PC-9 (cell line): ENCODE data around the gene LAMB4. TPM values are rescaled to one million over a fixed set of nuclear protein-coding genes. Genes with fewer than 3 reads are reported as not detected.

Source experiments
- BruUV-seq: library from RNA; stranded (reverse); fragments of 400-500 nt; replicated peaks from 2 replicates; lab custom pipeline; 2021; lab: Mats Ljungman, UMichigan
- CTCF ChIA-PET: fragments of 300-600 bp; sonication (Branson Sonifier 250); formaldehyde crosslinking; loops from one replicate; lab custom pipeline; 2022; ENCODE audit warnings: antibody characterized with exemption; lab: Charles Lee
- POLR2A ChIA-PET: fragments of 300-600 bp; sonication (Branson Sonifier 250); formaldehyde crosslinking; loops from one replicate; lab custom pipeline; 2022; ENCODE audit warnings: antibody characterized with exemption; ENCODE audit not compliant: unreplicated experiment; lab: Charles Lee
- DNase-seq, 2 experiments: peaks; one replicate each; pipeline versions ENCODE4 v3.0.0 to v3.0.0-alpha.2; 2015 to 2022; ENCODE audit warnings: mixed read lengths in 1 of 2
- H2AFZ ChIP-seq: fragments of 200-600 bp; sonication (generic); 2 replicates; pipeline ENCODE4 v1.8.1; 2017; ENCODE audit warnings: antibody characterized with exemption
- H3F3A ChIP-seq: fragments of 200-600 bp; sonication (generic); 2 replicates; pipeline ENCODE4 v1.8.1; 2017; ENCODE audit warnings: antibody characterized with exemption, mild to moderate bottlenecking, low read depth; ENCODE audit not compliant: insufficient read depth
- H3K27ac ChIP-seq: fragments of 200-600 bp; sonication (generic); 2 replicates; pipeline ENCODE4 v1.6.1; 2016; ENCODE audit warnings: mixed run types
- H3K27me3 ChIP-seq: fragments of 200-600 bp; sonication (generic); 2 replicates; pipeline ENCODE4 v1.6.1; 2016; ENCODE audit warnings: low read depth, mixed run types; ENCODE audit not compliant: insufficient read depth
- H3K36me3 ChIP-seq: fragments of 200-600 bp; sonication (generic); 2 replicates; pipeline ENCODE4 v1.6.1; 2016; ENCODE audit warnings: low read depth, mixed run types
- H3K4me1 ChIP-seq: fragments of 200-600 bp; sonication (generic); replicated peaks from 2 replicates; pipeline ENCODE4 v1.6.1; 2016; ENCODE audit warnings: mixed run types; ENCODE audit not compliant: insufficient read depth
- H3K4me2 ChIP-seq: fragments of 200-600 bp; sonication (generic); 2 replicates; pipeline ENCODE4 v1.6.1; 2017; ENCODE audit warnings: mixed run types
- H3K4me3 ChIP-seq: fragments of 200-600 bp; sonication (generic); 2 replicates; pipeline ENCODE4 v1.6.1; 2016; ENCODE audit warnings: mixed run types
- H3K79me2 ChIP-seq: fragments of 200-600 bp; sonication (generic); 2 replicates; pipeline ENCODE4 v1.6.1; 2017; ENCODE audit warnings: low read depth, mixed run types
- H3K9me2 ChIP-seq: fragments of 200-600 bp; sonication (generic); 2 replicates; pipeline ENCODE4 v1.8.1; 2017; ENCODE audit warnings: mild to moderate bottlenecking; ENCODE audit not compliant: insufficient read depth
- H3K9me3 ChIP-seq: fragments of 200-600 bp; sonication (generic); 2 replicates; pipeline ENCODE4 v1.8.1; 2016; ENCODE audit warnings: low read depth; ENCODE audit not compliant: insufficient read depth
- H4K20me1 ChIP-seq: fragments of 200-600 bp; sonication (generic); 2 replicates; pipeline ENCODE4 v1.8.1; 2017; ENCODE audit not compliant: insufficient read depth
- CTCF ChIP-seq: fragments of 200-600 bp; sonication (generic); conservative IDR thresholded peaks from 2 replicates; pipeline ENCODE4 v1.6.1; 2017; ENCODE audit warnings: mixed run types, antibody characterized with exemption, mild to moderate bottlenecking, moderate library complexity
- EZH2 ChIP-seq: fragments of 200-600 bp; sonication (generic); IDR thresholded peaks from 2 replicates; pipeline ENCODE4 v1.8.0; 2017; ENCODE audit warnings: antibody characterized with exemption, low read depth
- intact Hi-C: fragments of 100-400 bp; cut with micrococcal nuclease; formaldehyde crosslinking; loops from one replicate; pipeline ENCODE4 v1.10.0; 2022; ENCODE audit not compliant: unreplicated experiment
- total RNA-seq: library from RNA; stranded (reverse); gene quantifications from 2 replicates; pipeline ENCODE4 v1.2.3, GENCODE V29; 2021

Gene LAMB4
- total RNA-seq, 1 experiment from 2014 or later: 0.83 TPM

DNA sequence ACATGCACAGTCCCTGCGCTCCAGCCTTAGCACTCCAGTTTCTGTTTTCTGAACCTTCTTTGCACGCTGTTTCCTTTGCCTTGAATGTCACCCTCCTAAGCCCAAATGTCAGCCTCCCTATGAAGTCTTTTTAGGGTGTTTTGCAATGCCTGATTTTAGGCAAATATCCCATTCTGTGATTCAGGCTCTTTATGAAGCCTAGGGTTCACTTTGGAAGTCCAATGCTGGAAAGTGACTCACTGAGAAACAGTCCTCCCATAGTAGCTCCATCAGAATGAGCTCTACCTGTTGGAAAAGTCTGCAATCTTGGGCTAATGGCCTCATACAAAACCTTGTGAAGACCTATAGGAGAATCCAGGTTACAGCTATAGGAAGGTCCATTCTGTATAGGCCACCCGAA, 5.3 kb downstream of the LAMB4 start:
- Histone ChIP-seq H3K27me3 (no peaks in the 10 kb centered on the region), H3K36me3 (no peaks in the 10 kb centered on the region), H3K4me3 (no peak overlapping the region), H3K27ac (no peak overlapping the region), H3K4me1 (no peaks in the 10 kb centered on the region), H3F3A (no peaks in the 10 kb centered on the region), H3K79me2 (no peaks in the 10 kb centered on the region), H4K20me1 (no peaks in the 10 kb centered on the region), H3K9me2 (no peaks in the 10 kb centered on the region), H3K4me2 (no peak overlapping the region), H3K9me3 (no peaks in the 10 kb centered on the region), H2AFZ (no peak overlapping the region)
- intact Hi-C loops: no loop called here
- POLR2A ChIA-PET: no interaction called here
- CTCF ChIA-PET: no interaction called here
- TF ChIP-seq EZH2 (no peak), CTCF (no peak)
- no TSS peak for BruUV-seq
- no peak for DNase-seq

DNA sequence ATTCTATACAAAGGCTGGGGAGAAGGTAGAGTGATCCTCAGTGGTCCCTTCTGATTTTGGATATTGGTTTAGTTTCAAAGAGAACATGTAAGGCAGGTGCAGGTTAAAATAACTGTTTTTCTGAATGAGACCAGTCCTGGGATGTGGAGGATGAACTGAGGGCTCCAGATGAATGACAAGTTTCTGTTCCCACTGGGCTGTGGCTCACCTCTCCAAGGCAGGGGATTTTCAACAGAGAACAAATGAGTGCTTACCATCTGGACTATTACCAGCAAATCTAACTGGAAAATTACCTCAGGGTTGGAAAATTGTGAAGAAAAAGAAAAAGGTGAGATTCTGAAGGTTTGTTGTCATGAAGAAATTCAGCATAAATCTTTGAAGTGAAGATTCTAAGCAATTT, 8.0 kb downstream of the LAMB4 start:
- Histone ChIP-seq H3K36me3 (no peaks in the 10 kb centered on the region), H3K9me2 (no peaks in the 10 kb centered on the region), H3K4me3 (no peak overlapping the region), H3K4me1 (no peaks in the 10 kb centered on the region), H3K79me2 (no peaks in the 10 kb centered on the region), H3K4me2 (no peak overlapping the region), H2AFZ (no peak overlapping the region), H3K27me3 (no peaks in the 10 kb centered on the region), H3K27ac (no peak overlapping the region), H3K9me3 (no peaks in the 10 kb centered on the region), H4K20me1 (no peaks in the 10 kb centered on the region), H3F3A (no peaks in the 10 kb centered on the region)
- no TSS peak for BruUV-seq
- TF ChIP-seq CTCF: no peak
- TF ChIP-seq EZH2: no peak
- intact Hi-C loops: no loop called here
- no peak for DNase-seq
- CTCF ChIA-PET: interaction anchor here (0.6 kb wide), 1 partner anchor 16 kb away, joined by 5 read pairs; no protein-coding TSS in a partner anchor
- POLR2A ChIA-PET: no interaction called here

- Histone ChIP-seq H3K27ac (no peak overlapping the region), H3K79me2 (no peaks in the 10 kb centered on the region), H3K27me3 (no peaks in the 10 kb centered on the region), H3F3A (no peaks in the 10 kb centered on the region), H3K4me1 (no peaks in the 10 kb centered on the region), H3K36me3 (no peaks in the 10 kb centered on the region), H3K4me2 (no peak overlapping the region), H3K4me3 (no peak overlapping the region), H4K20me1 (no peaks in the 10 kb centered on the region), H3K9me3 (no peaks in the 10 kb centered on the region), H3K9me2 (no peaks in the 10 kb centered on the region), H2AFZ (no peak overlapping the region)
- DNase-seq: no peak
- intact Hi-C loops: no loop called here
- TF ChIP-seq CTCF (no peak), EZH2 (no peak)
- BruUV-seq: no TSS peak
- CTCF ChIA-PET: no interaction called here
- POLR2A ChIA-PET: no interaction called here
Measured at GRCh38 chr7:108120933-108121332, 9.2 kb downstream of the LAMB4 start.
